ENCODE data around the gene PECR. TPM values are rescaled to one million over a fixed set of nuclear protein-coding genes. Genes with fewer than 3 reads are reported as not detected.

PECR gene
- total RNA-seq, 1 experiment from 2014 or later, result 15.3 TPM

DNA sequence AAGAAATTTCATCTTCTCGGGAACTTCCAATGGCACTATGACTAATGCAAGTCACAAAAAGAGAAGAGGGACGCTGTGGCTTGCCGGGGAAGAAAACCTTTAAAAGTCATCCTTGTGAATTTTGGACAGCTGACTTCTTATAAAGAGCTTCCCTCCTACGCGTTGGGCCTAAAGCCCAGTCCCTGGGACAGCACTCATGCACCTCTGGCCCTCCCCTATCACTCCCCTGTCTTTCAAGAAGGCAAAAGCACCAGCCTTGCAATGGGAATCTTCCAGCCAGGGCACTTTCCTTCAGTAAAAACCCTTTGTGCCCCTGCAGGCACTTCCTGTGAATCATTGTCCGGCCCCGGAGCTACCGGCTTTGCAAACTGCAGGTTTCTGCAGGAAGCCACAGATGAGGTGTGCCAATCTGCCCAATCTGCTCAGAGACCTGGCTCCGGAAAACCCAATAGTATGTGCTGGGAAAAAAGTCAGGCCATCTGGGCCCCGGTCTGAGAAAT is 75.4 kb downstream of the PECR start:
- H4K8ac ChIP-seq (replicated peaks; ENCODE audit: insufficient read length, low read depth, low read length), result no peak overlapping the region
- Mint-ChIP-seq H3K36me3 (ENCODE audit: insufficient read depth in 1 of 3, low read depth in 3 of 3) (peaks cover 0 to 6% (median 2%) of the 10 kb centered on the region in 3 experiments; a peak in 3 of 7 replicates), H3K4me3 (peak overlapping the region in 1 of 2 experiments; percentile 43; a peak in 2 of 5 replicates), H3K4me1 (peaks cover 20 to 42% of the 10 kb centered on the region in 2 experiments), H3K9me3 (no peaks in the 10 kb centered on the region), H3K27ac (peak overlapping the region; percentile 84 to 89 (median 89)), H3K27me3 (ENCODE audit: low read depth) (no peaks in the 10 kb centered on the region)
- no peak overlapping the region for H3T11ph ChIP-seq (ENCODE audit: low read length)
- no peak overlapping the region for H2AFZ ChIP-seq (ENCODE audit: low read length)
- no peak overlapping the region for H2BK15ac ChIP-seq (ENCODE audit: low read depth, low read length)
- no peak overlapping the region for H3K4me2 ChIP-seq (ENCODE audit: insufficient read depth, insufficient read length, low read length)
- H3K4me1 ChIP-seq (ENCODE audit: insufficient read depth, low read length), result peaks cover 14% of the 10 kb centered on the region; the same call in 1 of the 2 replicates
- H4K5ac ChIP-seq (ENCODE audit: insufficient read length, low read depth, low read length), result no peak overlapping the region
- H4K91ac ChIP-seq (ENCODE audit: insufficient read length, low read depth, low read length), result no peak overlapping the region
- no CpG with 5 or more reads among the region's 10 CpGs for WGBS (ENCODE audit: extremely low coverage, insufficient read length, low lambda C conversion rate)
- no peaks in the 10 kb centered on the region for H3K27me3 ChIP-seq (ENCODE audit: insufficient read depth, low read length)
- H3K4ac ChIP-seq (ENCODE audit: low read depth, low read length), result no peak overlapping the region
- no peaks in the 10 kb centered on the region for H3K23me2 ChIP-seq (ENCODE audit: insufficient read length, low read depth, low read length, poor library complexity, severe bottlenecking)
- no peak overlapping the region for H2AK5ac ChIP-seq (ENCODE audit: insufficient read length, low read length)
- H3K79me1 ChIP-seq (ENCODE audit: insufficient read depth, low read depth, low read length, poor library complexity, severe bottlenecking), result no peaks in the 10 kb centered on the region
- H3K23ac ChIP-seq (ENCODE audit: insufficient read length, low read depth, low read length), result no peak overlapping the region
- H2BK20ac ChIP-seq (ENCODE audit: low read depth, low read length, poor library complexity, severe bottlenecking), result no peak overlapping the region
- no peak overlapping the region for H3K56ac ChIP-seq (ENCODE audit: insufficient read length, low read depth, low read length)
- TF ChIP-seq, protein P1, sequence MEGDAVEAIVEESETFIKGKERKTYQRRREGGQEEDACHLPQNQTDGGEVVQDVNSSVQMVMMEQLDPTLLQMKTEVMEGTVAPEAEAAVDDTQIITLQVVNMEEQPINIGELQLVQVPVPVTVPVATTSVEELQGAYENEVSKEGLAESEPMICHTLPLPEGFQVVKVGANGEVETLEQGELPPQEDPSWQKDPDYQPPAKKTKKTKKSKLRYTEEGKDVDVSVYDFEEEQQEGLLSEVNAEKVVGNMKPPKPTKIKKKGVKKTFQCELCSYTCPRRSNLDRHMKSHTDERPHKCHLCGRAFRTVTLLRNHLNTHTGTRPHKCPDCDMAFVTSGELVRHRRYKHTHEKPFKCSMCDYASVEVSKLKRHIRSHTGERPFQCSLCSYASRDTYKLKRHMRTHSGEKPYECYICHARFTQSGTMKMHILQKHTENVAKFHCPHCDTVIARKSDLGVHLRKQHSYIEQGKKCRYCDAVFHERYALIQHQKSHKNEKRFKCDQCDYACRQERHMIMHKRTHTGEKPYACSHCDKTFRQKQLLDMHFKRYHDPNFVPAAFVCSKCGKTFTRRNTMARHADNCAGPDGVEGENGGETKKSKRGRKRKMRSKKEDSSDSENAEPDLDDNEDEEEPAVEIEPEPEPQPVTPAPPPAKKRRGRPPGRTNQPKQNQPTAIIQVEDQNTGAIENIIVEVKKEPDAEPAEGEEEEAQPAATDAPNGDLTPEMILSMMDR (conservative IDR thresholded peaks at IDR 0.05), result no peak
- no peak overlapping the region for H3K18ac ChIP-seq (ENCODE audit: insufficient read length, low read depth, low read length)
- peaks cover 8% of the 10 kb centered on the region; the same call in 1 of the 2 replicates for H3K79me2 ChIP-seq (ENCODE audit: insufficient read depth, low read length)
- no peaks in the 10 kb centered on the region for H3K9me3 ChIP-seq (ENCODE audit: control insufficient read depth, low read depth, low read length)
- H2BK12ac ChIP-seq (ENCODE audit: insufficient read length, low read depth, low read length), result no peak overlapping the region
- DNase-seq, result peak; percentile 85
- no peaks in the 10 kb centered on the region for H4K20me1 ChIP-seq (ENCODE audit: control insufficient read depth, insufficient read depth, insufficient read length)
- no peak overlapping the region for H3K9ac ChIP-seq (ENCODE audit: extremely low read depth, insufficient read length, low read length)
- H3K27ac ChIP-seq (ENCODE audit: insufficient read length, low read depth, low read length), result no peak overlapping the region
- H2BK5ac ChIP-seq (ENCODE audit: insufficient read length, low read length), result no peak overlapping the region
- no peak overlapping the region for H2BK120ac ChIP-seq (ENCODE audit: low read depth, low read length, poor library complexity, severe bottlenecking)
- no peak overlapping the region for H3K14ac ChIP-seq (ENCODE audit: insufficient read depth, low read length)

Data from H9 (cell line).